ENCODE measurements around the gene NT5DC2.

Gene NT5DC2

DNA sequence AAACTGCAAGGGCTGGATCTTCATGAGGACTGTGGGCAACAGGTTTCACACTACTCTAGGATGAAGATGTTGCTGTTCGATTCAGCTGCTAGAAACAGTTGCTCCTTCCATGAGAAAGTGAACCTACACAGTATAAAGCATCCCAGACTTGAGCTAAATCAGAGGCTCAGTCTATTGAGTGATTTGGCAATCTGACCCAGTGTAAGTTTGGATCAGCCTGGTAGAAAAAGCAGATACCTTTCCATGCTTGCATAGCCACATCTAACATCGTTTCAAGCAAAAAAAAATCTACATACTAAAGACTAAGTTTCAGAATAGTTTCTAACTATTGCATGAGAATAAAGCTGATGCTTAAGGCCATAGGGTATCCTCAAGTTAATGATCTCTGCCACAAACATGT, 7.4 kb upstream of the NT5DC2 start:
- TF ChIP-seq ZC3H10 (CRISPR knock-in tag; IDR thresholded peaks at IDR 0.05) (no peak), ZFP3 (CRISPR knock-in tag; IDR thresholded peaks at IDR 0.05) (no peak), ZNF8 (CRISPR knock-in tag; IDR thresholded peaks at IDR 0.05) (no peak), ZFP30 (CRISPR knock-in tag; IDR thresholded peaks at IDR 0.05) (no peak), ZNF565 (CRISPR knock-in tag; conservative IDR thresholded peaks at IDR 0.05; ENCODE audit: low read depth) (no peak), CSDC2 (CRISPR knock-in tag; IDR thresholded peaks at IDR 0.05) (no peak), GLIS3 (CRISPR knock-in tag; IDR thresholded peaks at IDR 0.05) (no peak), ARNTL (CRISPR knock-in tag; IDR thresholded peaks at IDR 0.05; ENCODE audit: borderline replicate concordance, low read depth) (no peak), BACH2 (CRISPR knock-in tag; IDR thresholded peaks at IDR 0.05; ENCODE audit: borderline replicate concordance) (no peak), OSR1 (CRISPR knock-in tag; IDR thresholded peaks at IDR 0.05) (no peak), ESRRG (CRISPR knock-in tag; IDR thresholded peaks at IDR 0.05) (no peak), TCF4 (CRISPR knock-in tag; IDR thresholded peaks at IDR 0.05; ENCODE audit: borderline replicate concordance) (no peak), ISL1 (CRISPR knock-in tag; IDR thresholded peaks at IDR 0.05) (no peak), ZNF70 (CRISPR knock-in tag; IDR thresholded peaks at IDR 0.05) (no peak), PPARA (CRISPR knock-in tag; IDR thresholded peaks at IDR 0.05; ENCODE audit: borderline replicate concordance) (no peak), SNAI2 (CRISPR knock-in tag; IDR thresholded peaks at IDR 0.05) (no peak)
- TF ChIP-seq, protein P1, sequence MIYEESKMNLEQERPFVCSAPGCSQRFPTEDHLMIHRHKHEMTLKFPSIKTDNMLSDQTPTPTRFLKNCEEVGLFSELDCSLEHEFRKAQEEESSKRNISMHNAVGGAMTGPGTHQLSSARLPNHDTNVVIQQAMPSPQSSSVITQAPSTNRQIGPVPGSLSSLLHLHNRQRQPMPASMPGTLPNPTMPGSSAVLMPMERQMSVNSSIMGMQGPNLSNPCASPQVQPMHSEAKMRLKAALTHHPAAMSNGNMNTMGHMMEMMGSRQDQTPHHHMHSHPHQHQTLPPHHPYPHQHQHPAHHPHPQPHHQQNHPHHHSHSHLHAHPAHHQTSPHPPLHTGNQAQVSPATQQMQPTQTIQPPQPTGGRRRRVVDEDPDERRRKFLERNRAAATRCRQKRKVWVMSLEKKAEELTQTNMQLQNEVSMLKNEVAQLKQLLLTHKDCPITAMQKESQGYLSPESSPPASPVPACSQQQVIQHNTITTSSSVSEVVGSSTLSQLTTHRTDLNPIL (CRISPR knock-in tag; IDR thresholded peaks at IDR 0.05; ENCODE audit: low read depth): no peak
- TF ChIP-seq, protein P2, sequence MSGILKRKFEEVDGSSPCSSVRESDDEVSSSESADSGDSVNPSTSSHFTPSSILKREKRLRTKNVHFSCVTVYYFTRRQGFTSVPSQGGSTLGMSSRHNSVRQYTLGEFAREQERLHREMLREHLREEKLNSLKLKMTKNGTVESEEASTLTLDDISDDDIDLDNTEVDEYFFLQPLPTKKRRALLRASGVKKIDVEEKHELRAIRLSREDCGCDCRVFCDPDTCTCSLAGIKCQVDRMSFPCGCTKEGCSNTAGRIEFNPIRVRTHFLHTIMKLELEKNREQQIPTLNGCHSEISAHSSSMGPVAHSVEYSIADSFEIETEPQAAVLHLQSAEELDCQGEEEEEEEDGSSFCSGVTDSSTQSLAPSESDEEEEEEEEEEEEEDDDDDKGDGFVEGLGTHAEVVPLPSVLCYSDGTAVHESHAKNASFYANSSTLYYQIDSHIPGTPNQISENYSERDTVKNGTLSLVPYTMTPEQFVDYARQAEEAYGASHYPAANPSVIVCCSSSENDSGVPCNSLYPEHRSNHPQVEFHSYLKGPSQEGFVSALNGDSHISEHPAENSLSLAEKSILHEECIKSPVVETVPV (CRISPR knock-in tag; IDR thresholded peaks at IDR 0.05): no peak
- TF ChIP-seq, protein P3, sequence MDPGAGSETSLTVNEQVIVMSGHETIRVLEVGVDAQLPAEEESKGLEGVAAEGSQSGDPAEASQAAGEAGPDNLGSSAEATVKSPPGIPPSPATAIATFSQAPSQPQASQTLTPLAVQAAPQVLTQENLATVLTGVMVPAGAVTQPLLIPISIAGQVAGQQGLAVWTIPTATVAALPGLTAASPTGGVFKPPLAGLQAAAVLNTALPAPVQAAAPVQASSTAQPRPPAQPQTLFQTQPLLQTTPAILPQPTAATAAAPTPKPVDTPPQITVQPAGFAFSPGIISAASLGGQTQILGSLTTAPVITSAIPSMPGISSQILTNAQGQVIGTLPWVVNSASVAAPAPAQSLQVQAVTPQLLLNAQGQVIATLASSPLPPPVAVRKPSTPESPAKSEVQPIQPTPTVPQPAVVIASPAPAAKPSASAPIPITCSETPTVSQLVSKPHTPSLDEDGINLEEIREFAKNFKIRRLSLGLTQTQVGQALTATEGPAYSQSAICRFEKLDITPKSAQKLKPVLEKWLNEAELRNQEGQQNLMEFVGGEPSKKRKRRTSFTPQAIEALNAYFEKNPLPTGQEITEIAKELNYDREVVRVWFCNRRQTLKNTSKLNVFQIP (CRISPR knock-in tag; IDR thresholded peaks at IDR 0.05; ENCODE audit: borderline replicate concordance, low read depth): no peak
- ATAC-seq: no peak

DNA sequence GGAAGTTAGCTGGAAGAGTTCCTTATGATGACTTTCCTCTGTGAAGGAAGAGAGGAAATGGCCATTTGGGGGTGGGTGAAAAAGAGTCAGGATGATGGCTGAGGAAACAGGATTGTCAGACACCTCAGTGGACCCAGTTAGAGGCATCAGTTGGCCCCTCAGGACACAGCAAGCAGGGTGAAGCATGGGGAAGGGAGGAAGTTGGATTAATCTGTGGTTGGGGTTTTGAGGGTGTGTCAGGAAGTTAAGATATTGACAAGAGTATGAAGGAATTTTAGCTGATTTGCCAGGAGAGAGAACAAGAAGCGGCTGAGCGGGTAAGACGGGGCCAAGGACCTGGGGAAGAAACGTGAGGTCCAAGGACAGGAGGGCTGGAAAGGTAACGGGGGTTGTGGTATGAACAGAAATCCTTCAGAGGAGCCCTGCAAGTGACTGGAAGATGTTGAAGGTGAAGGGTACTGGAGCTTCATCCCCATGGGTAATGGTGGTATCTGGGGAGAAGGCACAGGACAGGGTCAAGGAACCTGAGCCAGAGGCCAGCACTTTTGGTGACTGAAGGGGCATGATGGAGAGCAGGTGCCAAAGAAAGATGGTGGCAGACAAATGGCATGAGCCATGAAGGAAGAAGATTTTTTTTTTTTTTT, 5.5 kb upstream of the NT5DC2 start:
- no peak for ATAC-seq
- TF ChIP-seq TCF4 (CRISPR knock-in tag; IDR thresholded peaks at IDR 0.05; ENCODE audit: borderline replicate concordance): no peak
- TF ChIP-seq, protein P3 (CRISPR knock-in tag; IDR thresholded peaks at IDR 0.05; ENCODE audit: borderline replicate concordance, low read depth): no peak
- no peak for TF ChIP-seq ZFP30 (CRISPR knock-in tag; IDR thresholded peaks at IDR 0.05)
- TF ChIP-seq RARB (CRISPR knock-in tag; IDR thresholded peaks at IDR 0.05): no peak
- TF ChIP-seq ESRRG (CRISPR knock-in tag; IDR thresholded peaks at IDR 0.05): no peak
- TF ChIP-seq TOX (CRISPR knock-in tag; IDR thresholded peaks at IDR 0.05; ENCODE audit: borderline replicate concordance): no peak
- TF ChIP-seq, protein P2 (CRISPR knock-in tag; IDR thresholded peaks at IDR 0.05): no peak

DNA sequence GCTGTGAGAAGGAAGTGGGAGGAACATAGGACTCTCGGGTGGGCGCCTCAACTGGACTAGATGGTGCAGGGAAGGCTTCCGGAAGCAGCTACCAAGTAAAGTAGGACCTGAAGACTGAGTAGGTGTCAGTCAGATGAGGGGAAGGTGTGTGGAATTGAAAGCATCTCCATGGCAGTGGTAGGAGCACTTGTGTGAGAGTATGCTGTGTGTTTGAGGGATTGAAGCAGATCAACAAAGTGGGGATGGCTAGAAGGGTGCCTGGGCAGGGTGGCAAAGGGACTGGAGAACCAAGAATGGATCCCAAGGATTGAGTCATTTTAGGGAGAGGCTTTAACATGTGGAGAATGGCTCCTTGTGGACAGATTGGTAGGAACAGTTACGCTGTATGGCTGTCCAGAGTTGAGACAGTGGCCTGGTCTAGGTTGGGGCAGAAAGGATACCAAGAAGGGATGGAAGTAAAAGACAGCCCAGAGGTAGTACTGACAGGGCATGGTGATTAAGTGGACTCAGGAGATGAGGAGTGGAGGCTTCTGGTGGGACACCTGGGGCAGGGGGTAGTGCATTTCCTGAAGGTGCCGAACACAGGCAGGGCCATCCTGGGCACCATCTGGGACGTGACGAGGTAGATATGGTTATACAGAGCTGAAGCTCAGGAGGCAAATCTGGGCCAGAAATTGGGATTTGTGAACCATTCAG, 4.2 kb upstream of the NT5DC2 start:
- no peak for ATAC-seq
- no peak for TF ChIP-seq ZFP30 (CRISPR knock-in tag; IDR thresholded peaks at IDR 0.05)
- TF ChIP-seq ZNF70 (CRISPR knock-in tag; IDR thresholded peaks at IDR 0.05): no peak
- TF ChIP-seq, protein P2 (CRISPR knock-in tag; IDR thresholded peaks at IDR 0.05): no peak
- TF ChIP-seq RARB (CRISPR knock-in tag; IDR thresholded peaks at IDR 0.05): no peak
- no peak for TF ChIP-seq GLIS3 (CRISPR knock-in tag; IDR thresholded peaks at IDR 0.05)
- no peak for TF ChIP-seq CSDC2 (CRISPR knock-in tag; IDR thresholded peaks at IDR 0.05)
- TF ChIP-seq, protein P3 (CRISPR knock-in tag; IDR thresholded peaks at IDR 0.05; ENCODE audit: borderline replicate concordance, low read depth): no peak
- TF ChIP-seq, protein P4, sequence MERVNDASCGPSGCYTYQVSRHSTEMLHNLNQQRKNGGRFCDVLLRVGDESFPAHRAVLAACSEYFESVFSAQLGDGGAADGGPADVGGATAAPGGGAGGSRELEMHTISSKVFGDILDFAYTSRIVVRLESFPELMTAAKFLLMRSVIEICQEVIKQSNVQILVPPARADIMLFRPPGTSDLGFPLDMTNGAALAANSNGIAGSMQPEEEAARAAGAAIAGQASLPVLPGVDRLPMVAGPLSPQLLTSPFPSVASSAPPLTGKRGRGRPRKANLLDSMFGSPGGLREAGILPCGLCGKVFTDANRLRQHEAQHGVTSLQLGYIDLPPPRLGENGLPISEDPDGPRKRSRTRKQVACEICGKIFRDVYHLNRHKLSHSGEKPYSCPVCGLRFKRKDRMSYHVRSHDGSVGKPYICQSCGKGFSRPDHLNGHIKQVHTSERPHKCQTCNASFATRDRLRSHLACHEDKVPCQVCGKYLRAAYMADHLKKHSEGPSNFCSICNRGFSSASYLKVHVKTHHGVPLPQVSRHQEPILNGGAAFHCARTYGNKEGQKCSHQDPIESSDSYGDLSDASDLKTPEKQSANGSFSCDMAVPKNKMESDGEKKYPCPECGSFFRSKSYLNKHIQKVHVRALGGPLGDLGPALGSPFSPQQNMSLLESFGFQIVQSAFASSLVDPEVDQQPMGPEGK (CRISPR knock-in tag; IDR thresholded peaks at IDR 0.05; ENCODE audit: borderline replicate concordance): no peak
- TF ChIP-seq SNAI2 (CRISPR knock-in tag; IDR thresholded peaks at IDR 0.05): no peak
- TF ChIP-seq ARNTL (CRISPR knock-in tag; IDR thresholded peaks at IDR 0.05; ENCODE audit: borderline replicate concordance, low read depth): no peak
- no peak for TF ChIP-seq ZNF8 (CRISPR knock-in tag; IDR thresholded peaks at IDR 0.05)
- TF ChIP-seq TCF4 (CRISPR knock-in tag; IDR thresholded peaks at IDR 0.05; ENCODE audit: borderline replicate concordance): no peak
- TF ChIP-seq ESRRG (CRISPR knock-in tag; IDR thresholded peaks at IDR 0.05): no peak
- no peak for TF ChIP-seq TOX (CRISPR knock-in tag; IDR thresholded peaks at IDR 0.05; ENCODE audit: borderline replicate concordance)
- TF ChIP-seq ZC3H10 (CRISPR knock-in tag; IDR thresholded peaks at IDR 0.05): no peak

Measured in SK-N-SH treated with all-trans-retinoic acid at 6 μM for 48 hours (cell line).